Thyroid gland (tissue), 4 donors: Measurements from ENCODE around the gene HAND1.

Experiments
- POLR2A ChIP-seq, 2 donors: fragments of 450-650 bp; IDR thresholded peaks; one replicate each; pipeline ENCODE4 v1.6.1; 2017; ENCODE audit warnings: antibody characterized with exemption in 2 of 2, mild to moderate bottlenecking in 2 of 2, moderate library complexity in 1 of 2
- TF ChIP-seq, protein P1 (sequence below), 6 experiments: fragments of 200-600 bp in 3 of 6; fragments of 450-650 bp in 3 of 6; sonication (generic) in 3 of 6; IDR thresholded peaks; one replicate each; pipeline ENCODE4 v1.5.1; 2016 to 2019; ENCODE audit warnings: antibody characterized with exemption in 6 of 6, mild to moderate bottlenecking in 2 of 6, inconsistent platforms in 1 of 6, moderate library complexity in 1 of 6

DNA sequence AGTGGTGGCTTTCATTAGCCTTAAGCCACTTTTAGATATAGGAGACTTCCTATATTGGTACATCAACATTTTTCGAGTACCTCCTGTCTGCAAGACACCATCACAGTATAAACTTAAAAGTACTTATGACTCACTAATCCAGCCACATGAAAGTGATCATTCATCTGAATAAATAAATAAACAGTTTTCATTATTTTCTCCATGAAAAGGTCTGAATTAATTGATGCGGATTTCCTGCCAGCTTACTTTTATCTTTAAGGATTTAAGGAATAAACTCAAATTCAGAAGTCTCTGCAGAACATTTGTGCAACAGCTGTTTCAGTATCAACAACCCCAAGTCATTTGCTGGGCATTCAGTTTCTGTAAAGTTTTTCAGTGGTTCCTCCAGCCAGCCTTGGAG, 28.2 kb downstream of the HAND1 start:
- TF ChIP-seq, protein P1, sequence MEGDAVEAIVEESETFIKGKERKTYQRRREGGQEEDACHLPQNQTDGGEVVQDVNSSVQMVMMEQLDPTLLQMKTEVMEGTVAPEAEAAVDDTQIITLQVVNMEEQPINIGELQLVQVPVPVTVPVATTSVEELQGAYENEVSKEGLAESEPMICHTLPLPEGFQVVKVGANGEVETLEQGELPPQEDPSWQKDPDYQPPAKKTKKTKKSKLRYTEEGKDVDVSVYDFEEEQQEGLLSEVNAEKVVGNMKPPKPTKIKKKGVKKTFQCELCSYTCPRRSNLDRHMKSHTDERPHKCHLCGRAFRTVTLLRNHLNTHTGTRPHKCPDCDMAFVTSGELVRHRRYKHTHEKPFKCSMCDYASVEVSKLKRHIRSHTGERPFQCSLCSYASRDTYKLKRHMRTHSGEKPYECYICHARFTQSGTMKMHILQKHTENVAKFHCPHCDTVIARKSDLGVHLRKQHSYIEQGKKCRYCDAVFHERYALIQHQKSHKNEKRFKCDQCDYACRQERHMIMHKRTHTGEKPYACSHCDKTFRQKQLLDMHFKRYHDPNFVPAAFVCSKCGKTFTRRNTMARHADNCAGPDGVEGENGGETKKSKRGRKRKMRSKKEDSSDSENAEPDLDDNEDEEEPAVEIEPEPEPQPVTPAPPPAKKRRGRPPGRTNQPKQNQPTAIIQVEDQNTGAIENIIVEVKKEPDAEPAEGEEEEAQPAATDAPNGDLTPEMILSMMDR (IDR thresholded peaks at IDR 0.05): no peak
- TF ChIP-seq POLR2A (IDR thresholded peaks at IDR 0.05): no peak
